ENCODE results near the gene C6orf15. TPM values are rescaled to one million over a fixed set of nuclear protein-coding genes. Genes with fewer than 3 reads are reported as not detected.

C6orf15 gene
- total RNA-seq, 4 donors from 2014 or later, result not detected

GRCh38 chr6:31116661-31117385 is 4.4 kb upstream of the C6orf15 start:
- H3K4me1 ChIP-seq, result peaks cover 36 to 54% (median 44%) of the 10 kb centered on the region in 4 donors
- DNase-seq (ENCODE audit: extremely low spot score), result no peak
- no peaks in the 10 kb centered on the region for H3K36me3 ChIP-seq
- H3K9me3 ChIP-seq, result no peaks in the 10 kb centered on the region
- H3K27me3 ChIP-seq, result no peaks in the 10 kb centered on the region
- intact Hi-C loops (cut with DNase I), result no loop called here
- TF ChIP-seq POLR2AphosphoS5 (IDR thresholded peaks at IDR 0.05), result peak in 1 of 2 donors; percentile 8
- TF ChIP-seq EP300 (IDR thresholded peaks at IDR 0.05), result no peak
- 87% methylated on average over 7 of the region's 19 CpGs for WGBS
- H3K4me3 ChIP-seq, result peak overlapping the region; percentile 28 to 41 (median 36)
- peak overlapping the region in 2 of 4 donors; percentile 27 to 62 for H3K27ac ChIP-seq (replicated peaks in 1 of 4)

GRCh38 chr6:31115941-31116560 is 3.7 kb upstream of the C6orf15 start:
- Histone ChIP-seq H3K27ac (replicated peaks in 1 of 4) (peak overlapping the region in 2 of 4 donors; percentile 27 to 62), H3K27me3 (no peaks in the 10 kb centered on the region), H3K4me3 (no peak overlapping the region), H3K36me3 (no peaks in the 10 kb centered on the region), H3K4me1 (peaks cover 36 to 50% (median 42%) of the 10 kb centered on the region in 4 donors), H3K9me3 (no peaks in the 10 kb centered on the region)
- TF ChIP-seq EP300 (IDR thresholded peaks at IDR 0.05) (no peak), CTCF (IDR thresholded peaks at IDR 0.05) (no peak), POLR2A (IDR thresholded peaks at IDR 0.05; ENCODE audit: low read depth) (no peak), POLR2AphosphoS5 (IDR thresholded peaks at IDR 0.05) (no peak)
- intact Hi-C loops (cut with DNase I), result no loop called here
- no peak for DNase-seq (ENCODE audit: extremely low spot score)
- 90% methylated on average over 11 of the region's 12 CpGs for WGBS

- WGBS, result 75% methylated on average over 9 of the region's 9 CpGs
- intact Hi-C loops (cut with DNase I), result no loop called here
- Histone ChIP-seq H3K4me3 (peak overlapping the region; percentile 25 to 51 (median 36)), H3K4me1 (peaks cover 36 to 50% (median 42%) of the 10 kb centered on the region in 4 donors), H3K36me3 (no peaks in the 10 kb centered on the region), H3K27ac (replicated peaks in 1 of 4) (peak overlapping the region; percentile 62 to 79 (median 71)), H3K27me3 (no peaks in the 10 kb centered on the region), H3K9me3 (no peaks in the 10 kb centered on the region)
- no peak for DNase-seq (ENCODE audit: extremely low spot score)
- TF ChIP-seq POLR2AphosphoS5 (IDR thresholded peaks at IDR 0.05) (no peak), EP300 (IDR thresholded peaks at IDR 0.05) (no peak), POLR2A (IDR thresholded peaks at IDR 0.05; ENCODE audit: low read depth) (no peak), CTCF (IDR thresholded peaks at IDR 0.05) (no peak)
Observed at GRCh38 chr6:31114970-31115849, 2.8 kb upstream of the C6orf15 start.

- TF ChIP-seq POLR2A (IDR thresholded peaks at IDR 0.05; ENCODE audit: low read depth) (no peak), POLR2AphosphoS5 (IDR thresholded peaks at IDR 0.05) (peak; percentile 66 to 71)
- peak within 1 kb of the TSS; percentile 62 to 79 (median 71) for H3K27ac ChIP-seq (replicated peaks in 1 of 4)
- peaks cover 36 to 50% (median 42%) of the 10 kb centered on the region in 4 donors for H3K4me1 ChIP-seq
- 14% methylated on average over 3 of the region's 3 CpGs for WGBS
- no peaks in the 10 kb centered on the region for H3K9me3 ChIP-seq
- H3K4me3 ChIP-seq, result peak within 1 kb of the TSS; percentile 25 to 51 (median 36)
- intact Hi-C loops (cut with DNase I), result no loop called here
- no peaks in the 10 kb centered on the region for H3K36me3 ChIP-seq
- H3K27me3 ChIP-seq, result no peaks in the 10 kb centered on the region
- DNase-seq (ENCODE audit: extremely low spot score), result peak; percentile 94
Observed at GRCh38 chr6:31114541-31114878, 2.1 kb upstream of the C6orf15 start, which contains the start of gene PSORS1C1. Gene PSORS1C1, plus strand, starts transcription at chr6:31114800. Its CDS starts 14,833 bp downstream, at chr6:31129633.

GRCh38 chr6:31113861-31114540 is 1.6 kb upstream of the C6orf15 start:
- Histone ChIP-seq H3K36me3 (no peaks in the 10 kb centered on the region), H3K27ac (replicated peaks in 1 of 4) (peak overlapping the region; percentile 62 to 79 (median 71)), H3K4me3 (peak overlapping the region in 1 of 4 donors; percentile 38), H3K9me3 (no peaks in the 10 kb centered on the region), H3K27me3 (peaks cover 0 to 3% (median 0%) of the 10 kb centered on the region in 4 donors), H3K4me1 (peaks cover 36 to 50% (median 42%) of the 10 kb centered on the region in 4 donors)
- 82% methylated on average over 7 of the region's 7 CpGs for WGBS
- intact Hi-C loops (cut with DNase I), result no loop called here
- TF ChIP-seq POLR2A (IDR thresholded peaks at IDR 0.05; ENCODE audit: low read depth), result no peak
- TF ChIP-seq EP300 (IDR thresholded peaks at IDR 0.05), result no peak
- no peak for TF ChIP-seq CTCF (IDR thresholded peaks at IDR 0.05)
- no peak for TF ChIP-seq POLR2AphosphoS5 (IDR thresholded peaks at IDR 0.05)
- no peak for DNase-seq (ENCODE audit: extremely low spot score)
